Neutrophil (primary cell): ENCODE results near the gene PGM2L1.

Experiments used
- H3K27ac ChIP-seq: fragments of 200-600 bp; sonication (generic); 2 replicates; pipeline ENCODE4 v1.5.1; 2016; ENCODE audit warnings: mild to moderate bottlenecking, moderate library complexity
- H3K27me3 ChIP-seq: fragments of 200-600 bp; sonication (generic); 2 replicates; pipeline ENCODE4 v1.6.0; 2016; ENCODE audit warnings: mild to moderate bottlenecking
- H3K36me3 ChIP-seq: fragments of 200-600 bp; sonication (generic); 2 replicates; pipeline ENCODE4 v1.5.1; 2017
- H3K4me1 ChIP-seq, 2 experiments: fragments of 200-600 bp in 1 of 2; sonication (generic) in 1 of 2; 1 replicate in 1 of 2; 2 replicates in 1 of 2; pipeline versions ENCODE4 v1.5.1 to v1.6.1; 2013 to 2016; ENCODE audit warnings: low read depth in 1 of 2, low read length in 1 of 2, mild to moderate bottlenecking in 1 of 2, moderate library complexity in 1 of 2; ENCODE audit not compliant: control insufficient read depth in 1 of 2, insufficient read depth in 1 of 2
- H3K4me3 ChIP-seq, 2 experiments: fragments of 200-600 bp in 1 of 2; sonication (generic) in 1 of 2; 1 replicate in 1 of 2; 2 replicates in 1 of 2; pipeline ENCODE4 v1.5.1; 2013 to 2016; ENCODE audit warnings: low read depth in 1 of 2, low read length in 1 of 2, mild to moderate bottlenecking in 1 of 2, moderate library complexity in 1 of 2
- H3K9me3 ChIP-seq: fragments of 200-600 bp; sonication (generic); 2 replicates; pipeline ENCODE4 v1.5.1; 2016
- TF ChIP-seq, protein P1 (sequence below): fragments of 200-600 bp; sonication (generic); IDR thresholded peaks from 2 replicates; pipeline ENCODE4 v1.5.1; 2016; ENCODE audit warnings: antibody characterized with exemption

Gene PGM2L1

DNA sequence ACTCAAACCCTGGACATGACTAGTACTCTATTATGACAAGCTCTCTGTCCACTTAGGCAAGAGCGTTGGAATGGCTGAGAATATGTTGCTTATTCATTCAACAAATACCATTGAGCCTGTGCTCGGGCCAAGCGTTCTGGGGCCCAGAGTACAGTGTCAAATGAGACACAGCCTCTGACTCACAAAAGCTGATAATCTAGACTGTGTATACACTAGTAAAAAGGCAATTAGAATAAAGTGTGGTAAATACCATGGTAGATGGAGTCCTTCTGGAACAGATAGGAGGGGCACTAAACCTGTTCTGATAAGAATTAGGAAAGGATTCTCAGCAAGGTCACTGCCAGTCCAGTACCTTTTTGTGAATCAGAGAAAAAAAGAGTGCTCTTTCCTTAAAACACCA lies 44.4 kb upstream of the PGM2L1 start:
- no peak overlapping the region for H3K4me3 ChIP-seq
- H3K9me3 ChIP-seq, result no peaks in the 10 kb centered on the region
- H3K36me3 ChIP-seq, result peaks cover 3% of the 10 kb centered on the region
- no peak overlapping the region for H3K27ac ChIP-seq
- H3K4me1 ChIP-seq, result no peaks in the 10 kb centered on the region
- no peaks in the 10 kb centered on the region for H3K27me3 ChIP-seq
- TF ChIP-seq, protein P1, sequence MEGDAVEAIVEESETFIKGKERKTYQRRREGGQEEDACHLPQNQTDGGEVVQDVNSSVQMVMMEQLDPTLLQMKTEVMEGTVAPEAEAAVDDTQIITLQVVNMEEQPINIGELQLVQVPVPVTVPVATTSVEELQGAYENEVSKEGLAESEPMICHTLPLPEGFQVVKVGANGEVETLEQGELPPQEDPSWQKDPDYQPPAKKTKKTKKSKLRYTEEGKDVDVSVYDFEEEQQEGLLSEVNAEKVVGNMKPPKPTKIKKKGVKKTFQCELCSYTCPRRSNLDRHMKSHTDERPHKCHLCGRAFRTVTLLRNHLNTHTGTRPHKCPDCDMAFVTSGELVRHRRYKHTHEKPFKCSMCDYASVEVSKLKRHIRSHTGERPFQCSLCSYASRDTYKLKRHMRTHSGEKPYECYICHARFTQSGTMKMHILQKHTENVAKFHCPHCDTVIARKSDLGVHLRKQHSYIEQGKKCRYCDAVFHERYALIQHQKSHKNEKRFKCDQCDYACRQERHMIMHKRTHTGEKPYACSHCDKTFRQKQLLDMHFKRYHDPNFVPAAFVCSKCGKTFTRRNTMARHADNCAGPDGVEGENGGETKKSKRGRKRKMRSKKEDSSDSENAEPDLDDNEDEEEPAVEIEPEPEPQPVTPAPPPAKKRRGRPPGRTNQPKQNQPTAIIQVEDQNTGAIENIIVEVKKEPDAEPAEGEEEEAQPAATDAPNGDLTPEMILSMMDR, result no peak

DNA sequence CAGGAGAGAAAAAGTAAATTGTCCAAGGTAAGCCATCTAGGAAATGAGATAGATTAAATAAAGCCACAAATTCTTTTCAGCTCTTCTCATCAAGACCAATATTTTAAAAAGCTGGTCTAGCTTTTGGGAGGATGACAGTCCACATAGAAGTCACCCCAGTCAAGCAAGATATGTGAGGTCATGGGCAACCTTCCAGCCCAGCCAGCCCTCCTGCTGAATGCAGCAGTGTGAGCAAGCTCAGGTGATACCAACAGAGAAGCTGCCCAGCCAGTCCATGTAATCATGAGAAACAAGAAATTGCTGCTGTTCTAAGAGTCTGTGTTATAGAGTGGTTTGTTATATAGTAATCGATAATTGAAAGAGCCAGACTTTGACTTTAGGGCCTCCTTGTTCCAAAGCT lies 40.4 kb upstream of the PGM2L1 start:
- Histone ChIP-seq H3K4me1 (no peaks in the 10 kb centered on the region), H3K27me3 (no peaks in the 10 kb centered on the region), H3K36me3 (no peaks in the 10 kb centered on the region), H3K4me3 (no peak overlapping the region), H3K9me3 (no peaks in the 10 kb centered on the region), H3K27ac (no peak overlapping the region)
- TF ChIP-seq, protein P1, result no peak

- no peaks in the 10 kb centered on the region for H3K36me3 ChIP-seq
- no peaks in the 10 kb centered on the region for H3K27me3 ChIP-seq
- no peaks in the 10 kb centered on the region for H3K4me1 ChIP-seq
- H3K4me3 ChIP-seq, result no peak overlapping the region
- TF ChIP-seq, protein P1, result no peak
- H3K27ac ChIP-seq, result no peak overlapping the region
- no peaks in the 10 kb centered on the region for H3K9me3 ChIP-seq
These were observed 39.3 kb upstream of the PGM2L1 start for GRCh38 chr11:74437441-74438042.

DNA sequence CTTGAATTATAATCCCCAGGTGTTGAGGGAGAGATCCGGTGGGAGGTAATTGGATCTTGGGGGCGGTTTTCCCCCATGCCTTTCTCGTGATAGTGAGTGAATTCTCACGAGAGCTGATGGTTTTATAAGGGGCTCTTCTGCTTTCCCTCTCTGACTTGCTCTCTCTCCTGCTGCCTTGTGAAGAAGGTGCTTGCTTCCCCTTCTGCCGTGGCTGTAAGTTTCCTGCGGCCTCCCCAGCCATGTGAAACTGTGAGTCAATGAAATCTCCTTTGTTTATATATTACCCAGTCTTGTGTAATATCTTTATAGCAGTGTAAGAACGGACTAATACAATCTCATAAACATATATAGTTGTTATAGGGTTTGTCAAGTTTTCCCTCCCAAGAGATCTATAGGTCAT lies 36.3 kb upstream of the PGM2L1 start:
- TF ChIP-seq, protein P1, result no peak
- no peak overlapping the region for H3K4me3 ChIP-seq
- H3K4me1 ChIP-seq, result no peaks in the 10 kb centered on the region
- H3K27me3 ChIP-seq, result no peaks in the 10 kb centered on the region
- H3K36me3 ChIP-seq, result no peaks in the 10 kb centered on the region
- no peak overlapping the region for H3K27ac ChIP-seq
- no peaks in the 10 kb centered on the region for H3K9me3 ChIP-seq

GRCh38 chr11:74429205-74429604 lies 31.0 kb upstream of the PGM2L1 start:
- Histone ChIP-seq H3K4me1 (no peaks in the 10 kb centered on the region), H3K27me3 (no peaks in the 10 kb centered on the region), H3K36me3 (no peaks in the 10 kb centered on the region), H3K4me3 (no peak overlapping the region), H3K27ac (no peak overlapping the region), H3K9me3 (no peaks in the 10 kb centered on the region)
- TF ChIP-seq, protein P1, result no peak
